Inflammatory macrophage (primary cell): Measurements from ENCODE around the gene CPLANE1.

Experiments used
- DNase-seq, 2 donors: peaks; one replicate each; pipeline ENCODE4 v3.0.0-alpha.2; 2020 to 2022

CPLANE1 gene

DNA sequence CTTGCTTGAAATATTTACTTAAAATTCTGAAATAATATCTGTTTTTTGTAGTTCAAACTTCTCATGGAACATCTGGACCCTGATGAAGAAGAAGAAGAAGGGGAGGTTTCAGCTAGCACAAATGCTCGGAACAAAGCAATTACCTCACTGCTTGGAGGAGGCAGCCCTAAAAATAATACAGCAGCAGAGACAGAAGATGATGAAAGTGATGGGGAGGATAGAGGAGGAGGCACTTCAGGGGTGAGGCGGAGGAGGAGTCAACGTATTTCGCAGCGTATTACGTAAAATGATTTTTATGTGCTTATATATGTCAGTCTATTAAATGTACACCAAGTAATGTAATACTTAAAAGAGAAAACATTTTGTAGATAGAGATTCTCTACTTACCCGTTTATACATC lies 185.4 kb downstream of the CPLANE1 start:
- no peak for DNase-seq

DNA sequence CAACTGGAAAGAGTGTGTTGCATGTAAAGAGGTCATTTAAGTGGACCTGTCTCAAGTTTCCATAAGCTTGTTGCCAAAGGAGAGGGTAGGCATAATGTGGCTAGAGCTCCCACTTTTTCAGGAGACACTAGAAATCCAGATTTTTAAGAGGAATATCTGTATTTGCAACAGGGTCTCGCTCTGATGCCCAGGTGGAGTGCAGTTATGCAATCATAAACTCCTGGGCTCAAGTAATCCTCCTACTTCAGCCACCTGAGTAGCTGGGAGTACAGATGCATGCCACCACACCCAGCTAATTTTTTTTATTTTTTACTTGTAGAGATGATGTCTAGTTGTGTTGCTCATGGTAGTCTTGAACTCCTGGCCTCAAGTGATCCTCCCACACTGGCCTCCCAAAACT lies 189.1 kb downstream of the CPLANE1 start:
- DNase-seq: no peak

DNA sequence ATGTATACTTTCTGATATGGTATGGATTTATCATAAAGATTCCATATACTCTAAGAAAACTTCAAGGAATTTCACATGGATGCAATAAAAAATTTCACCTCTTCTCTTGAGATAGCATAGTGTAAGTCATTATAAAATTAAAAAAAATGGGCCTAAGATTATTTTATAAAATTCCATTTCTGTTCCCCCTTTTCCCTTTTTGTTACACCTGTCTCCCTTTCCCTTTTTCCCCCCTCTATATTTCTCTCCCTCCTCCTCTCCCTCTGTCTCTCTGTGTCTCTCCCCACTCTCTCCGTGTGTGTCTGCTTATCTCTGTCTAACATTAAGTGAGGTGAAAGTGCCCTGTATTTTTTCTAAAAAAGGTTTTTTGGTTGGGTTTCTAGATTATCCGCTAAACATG lies 192.4 kb downstream of the CPLANE1 start:
- DNase-seq: no peak
